ENCODE results near the gene ITPR1.

DNA sequence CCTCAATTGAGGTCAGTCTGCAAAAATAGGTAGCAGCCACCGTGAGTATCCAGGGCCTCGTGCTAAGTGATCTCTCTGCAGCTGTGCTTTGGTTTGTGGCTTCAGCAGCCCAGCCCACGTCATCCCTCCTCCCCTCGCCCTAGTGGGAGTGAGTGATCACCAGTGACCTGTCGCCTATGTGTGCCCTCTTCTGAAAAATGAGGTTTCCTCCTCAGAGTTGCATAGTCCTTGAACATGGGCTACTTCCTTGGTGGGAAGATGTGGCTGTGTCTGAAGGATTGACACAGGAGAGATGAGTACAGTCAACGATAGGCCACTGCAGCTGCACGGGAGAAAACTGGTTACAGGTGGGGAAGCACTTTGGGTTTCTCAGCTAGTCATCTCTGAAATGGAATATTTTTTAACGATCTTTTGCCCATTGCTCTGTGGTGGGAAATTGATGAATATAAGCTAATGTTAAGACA lies 341.3 kb downstream of the ITPR1 start:
- TF ChIP-seq, protein P1, sequence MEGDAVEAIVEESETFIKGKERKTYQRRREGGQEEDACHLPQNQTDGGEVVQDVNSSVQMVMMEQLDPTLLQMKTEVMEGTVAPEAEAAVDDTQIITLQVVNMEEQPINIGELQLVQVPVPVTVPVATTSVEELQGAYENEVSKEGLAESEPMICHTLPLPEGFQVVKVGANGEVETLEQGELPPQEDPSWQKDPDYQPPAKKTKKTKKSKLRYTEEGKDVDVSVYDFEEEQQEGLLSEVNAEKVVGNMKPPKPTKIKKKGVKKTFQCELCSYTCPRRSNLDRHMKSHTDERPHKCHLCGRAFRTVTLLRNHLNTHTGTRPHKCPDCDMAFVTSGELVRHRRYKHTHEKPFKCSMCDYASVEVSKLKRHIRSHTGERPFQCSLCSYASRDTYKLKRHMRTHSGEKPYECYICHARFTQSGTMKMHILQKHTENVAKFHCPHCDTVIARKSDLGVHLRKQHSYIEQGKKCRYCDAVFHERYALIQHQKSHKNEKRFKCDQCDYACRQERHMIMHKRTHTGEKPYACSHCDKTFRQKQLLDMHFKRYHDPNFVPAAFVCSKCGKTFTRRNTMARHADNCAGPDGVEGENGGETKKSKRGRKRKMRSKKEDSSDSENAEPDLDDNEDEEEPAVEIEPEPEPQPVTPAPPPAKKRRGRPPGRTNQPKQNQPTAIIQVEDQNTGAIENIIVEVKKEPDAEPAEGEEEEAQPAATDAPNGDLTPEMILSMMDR (IDR thresholded peaks at IDR 0.05), result no peak
- TF ChIP-seq POLR2A (IDR thresholded peaks at IDR 0.05), result no peak

All from esophagus squamous epithelium (tissue), 4 donors.